Type B pancreatic cell (in vitro differentiated cells): Measurements from ENCODE around the gene ECI1. TPM values are rescaled to one million over a fixed set of nuclear protein-coding genes. Genes with fewer than 3 reads are reported as not detected.
A peak's percentile ranks its signal among the peaks of the same experiment; 100 is the strongest.

ENCODE experiments used
- DNase-seq: peaks from one replicate; pipeline ENCODE4 v3.0.0; 2021; ENCODE audit warnings: mixed read lengths; ENCODE audit not compliant: unreplicated experiment; ENCODE audit errors: extremely low spot score
- H3K27ac Mint-ChIP-seq: 2 replicates; pipeline ENCODE4 v1.8.0; 2021; ENCODE audit warnings: mild to moderate bottlenecking, mixed read lengths
- H3K27me3 Mint-ChIP-seq: 2 replicates; pipeline ENCODE4 v1.8.0; 2021; ENCODE audit warnings: mixed read lengths
- H3K36me3 Mint-ChIP-seq: 2 replicates; pipeline ENCODE4 v1.8.0; 2021; ENCODE audit warnings: mixed read lengths
- H3K4me1 Mint-ChIP-seq: one replicate; pipeline ENCODE4 v1.8.0; 2021; ENCODE audit warnings: mixed read lengths; ENCODE audit not compliant: unreplicated experiment
- H3K4me3 Mint-ChIP-seq: 2 replicates; pipeline ENCODE4 v1.8.0; 2021; ENCODE audit warnings: mild to moderate bottlenecking, mixed read lengths
- H3K9me3 Mint-ChIP-seq: 2 replicates; pipeline ENCODE4 v1.8.0; 2021; ENCODE audit warnings: mixed read lengths
- CTCF ChIP-seq: fragments of 200-600 bp; sonication (generic); conservative IDR thresholded peaks from 2 replicates; pipeline ENCODE4 v1.5.0; 2021; ENCODE audit warnings: antibody characterized with exemption, mild to moderate bottlenecking
- total RNA-seq: library from RNA; stranded (reverse); gene quantifications from 2 replicates; pipeline ENCODE4 v1.2.1, GENCODE V29; 2021; ENCODE audit warnings: low replicate concordance

Gene ECI1
- total RNA-seq, 1 donor from 2014 or later, result 72.7 TPM

- peaks cover 19% of the 10 kb centered on the region for H3K27me3 Mint-ChIP-seq
- H3K4me1 Mint-ChIP-seq, result no peaks in the 10 kb centered on the region
- DNase-seq, result no peak
- no peaks in the 10 kb centered on the region for H3K9me3 Mint-ChIP-seq
- H3K27ac Mint-ChIP-seq, result no peak overlapping the region
- TF ChIP-seq CTCF, result no peak
- H3K4me3 Mint-ChIP-seq, result no peak overlapping the region
- H3K36me3 Mint-ChIP-seq, result peaks cover 7% of the 10 kb centered on the region
Measured at GRCh38 chr16:2238838-2239675, 12.3 kb downstream of the ECI1 start.

- Mint-ChIP-seq H3K4me3 (no peak overlapping the region), H3K4me1 (no peaks in the 10 kb centered on the region), H3K27me3 (peaks cover 19% of the 10 kb centered on the region), H3K27ac (no peak overlapping the region), H3K9me3 (no peaks in the 10 kb centered on the region), H3K36me3 (peaks cover 7% of the 10 kb centered on the region)
- no peak for TF ChIP-seq CTCF
- DNase-seq, result no peak
Measured at GRCh38 chr16:2238150-2238837, 13.1 kb downstream of the ECI1 start.

- no peaks in the 10 kb centered on the region for H3K4me1 Mint-ChIP-seq
- H3K27ac Mint-ChIP-seq, result no peak overlapping the region
- H3K9me3 Mint-ChIP-seq, result no peaks in the 10 kb centered on the region
- H3K36me3 Mint-ChIP-seq, result peaks cover 7% of the 10 kb centered on the region
- no peak overlapping the region for H3K4me3 Mint-ChIP-seq
- TF ChIP-seq CTCF, result no peak
- no peak for DNase-seq
- peaks cover 19% of the 10 kb centered on the region for H3K27me3 Mint-ChIP-seq
Measured at GRCh38 chr16:2237493-2238149, 13.8 kb downstream of the ECI1 start.

- Mint-ChIP-seq H3K9me3 (no peaks in the 10 kb centered on the region), H3K27ac (no peak overlapping the region), H3K4me1 (no peaks in the 10 kb centered on the region), H3K27me3 (peaks cover 19% of the 10 kb centered on the region), H3K4me3 (no peak overlapping the region), H3K36me3 (peaks cover 3% of the 10 kb centered on the region)
- no peak for DNase-seq
- TF ChIP-seq CTCF, result no peak
Measured at GRCh38 chr16:2237102-2237482, 14.3 kb downstream of the ECI1 start.

GRCh38 chr16:2236337-2237101 is 14.9 kb downstream of the ECI1 start, which contains the start of gene DNASE1L2:
Gene DNASE1L2, plus strand, starts transcription at chr16:2236444. Its CDS starts 373 bp downstream, at chr16:2236817.
- peaks cover 3% of the 10 kb centered on the region for H3K36me3 Mint-ChIP-seq
- no peak within 1 kb of the TSS for H3K27ac Mint-ChIP-seq
- no peak for DNase-seq
- H3K27me3 Mint-ChIP-seq, result peaks cover 19% of the 10 kb centered on the region
- no peak for TF ChIP-seq CTCF
- no peaks in the 10 kb centered on the region for H3K9me3 Mint-ChIP-seq
- H3K4me1 Mint-ChIP-seq, result no peaks in the 10 kb centered on the region
- peak within 1 kb of the TSS; percentile 36 for H3K4me3 Mint-ChIP-seq
